ENCODE measurements around the gene EFCAB8. TPM values are rescaled to one million over a fixed set of nuclear protein-coding genes. Genes with fewer than 3 reads are reported as not detected.

EFCAB8 gene
- total RNA-seq, 2 donors from 2014 or later = 0.26 TPM; not detected in 1

DNA sequence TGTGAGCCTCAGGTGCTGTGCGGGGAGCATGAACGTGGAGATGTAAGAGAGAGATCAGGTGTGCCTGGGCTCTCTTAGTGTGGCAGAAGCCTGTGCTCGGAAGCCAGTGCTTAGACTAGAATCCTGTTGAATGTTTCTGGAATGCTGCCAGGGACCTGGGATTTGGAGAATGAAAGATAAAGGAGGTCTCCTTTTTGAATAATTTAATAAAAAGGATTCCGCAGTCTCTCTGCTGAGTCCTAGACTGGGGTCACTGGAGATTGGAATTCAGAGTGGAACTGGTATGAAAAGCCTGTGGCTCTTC, 18.8 kb upstream of the EFCAB8 start:
- no peak for TF ChIP-seq POLR2A (IDR thresholded peaks at IDR 0.05)
- TF ChIP-seq, protein P1, sequence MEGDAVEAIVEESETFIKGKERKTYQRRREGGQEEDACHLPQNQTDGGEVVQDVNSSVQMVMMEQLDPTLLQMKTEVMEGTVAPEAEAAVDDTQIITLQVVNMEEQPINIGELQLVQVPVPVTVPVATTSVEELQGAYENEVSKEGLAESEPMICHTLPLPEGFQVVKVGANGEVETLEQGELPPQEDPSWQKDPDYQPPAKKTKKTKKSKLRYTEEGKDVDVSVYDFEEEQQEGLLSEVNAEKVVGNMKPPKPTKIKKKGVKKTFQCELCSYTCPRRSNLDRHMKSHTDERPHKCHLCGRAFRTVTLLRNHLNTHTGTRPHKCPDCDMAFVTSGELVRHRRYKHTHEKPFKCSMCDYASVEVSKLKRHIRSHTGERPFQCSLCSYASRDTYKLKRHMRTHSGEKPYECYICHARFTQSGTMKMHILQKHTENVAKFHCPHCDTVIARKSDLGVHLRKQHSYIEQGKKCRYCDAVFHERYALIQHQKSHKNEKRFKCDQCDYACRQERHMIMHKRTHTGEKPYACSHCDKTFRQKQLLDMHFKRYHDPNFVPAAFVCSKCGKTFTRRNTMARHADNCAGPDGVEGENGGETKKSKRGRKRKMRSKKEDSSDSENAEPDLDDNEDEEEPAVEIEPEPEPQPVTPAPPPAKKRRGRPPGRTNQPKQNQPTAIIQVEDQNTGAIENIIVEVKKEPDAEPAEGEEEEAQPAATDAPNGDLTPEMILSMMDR (IDR thresholded peaks at IDR 0.05) = no peak
- H3K36me3 ChIP-seq (replicated peaks in 1 of 2; ENCODE audit: insufficient read depth in 1 of 2, low read depth in 2 of 2) = peaks cover 5 to 25% of the 10 kb centered on the region in 2 donors
- DNase-seq (peak in 1 of 4 donors; percentile 39), ATAC-seq (no peak)
- H3K27me3 ChIP-seq = no peaks in the 10 kb centered on the region
- intact Hi-C loops (cut with DNase I) = no loop called here
- H3K27ac ChIP-seq = no peak overlapping the region
- H3K4me1 ChIP-seq = peaks cover 17% of the 10 kb centered on the region
- no peaks in the 10 kb centered on the region for H3K9me3 ChIP-seq
- 73 to 79% methylated on average over 4 of the region's 4 CpGs for WGBS, 2 donors
- H3K4me3 ChIP-seq = no peak overlapping the region

DNA sequence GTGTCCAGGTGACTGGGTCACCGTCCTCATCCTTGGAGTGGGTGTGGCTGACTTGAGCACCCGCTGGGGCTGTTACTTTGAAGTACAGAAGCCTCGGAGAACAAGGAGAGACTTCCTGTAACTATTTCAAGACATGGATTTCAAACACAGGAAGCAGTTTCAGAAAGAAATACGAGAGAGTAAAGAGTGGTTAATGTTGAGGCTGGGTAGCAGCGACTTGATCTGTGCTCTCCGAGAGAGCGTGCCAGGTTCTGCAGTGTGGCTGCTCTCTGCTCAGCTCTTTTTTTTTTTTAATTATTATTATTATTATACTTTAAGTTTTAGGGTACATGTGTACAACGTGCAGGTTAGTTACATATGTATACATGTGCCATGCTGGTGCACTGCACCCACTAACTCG, 17.5 kb upstream of the EFCAB8 start:
- TF ChIP-seq POLR2A (IDR thresholded peaks at IDR 0.05) = no peak
- TF ChIP-seq, protein P1 (IDR thresholded peaks at IDR 0.05) = no peak
- no peak overlapping the region for H3K27ac ChIP-seq
- peaks cover 17% of the 10 kb centered on the region for H3K4me1 ChIP-seq
- no peak for DNase-seq
- intact Hi-C loops (cut with DNase I) = no loop called here
- 74 to 84% methylated on average over 9 of the region's 9 CpGs for WGBS, 2 donors
- peaks cover 5 to 24% of the 10 kb centered on the region in 2 donors for H3K36me3 ChIP-seq (replicated peaks in 1 of 2; ENCODE audit: insufficient read depth in 1 of 2, low read depth in 2 of 2)
- H3K9me3 ChIP-seq = no peaks in the 10 kb centered on the region
- ATAC-seq = no peak
- H3K4me3 ChIP-seq = no peak overlapping the region
- H3K27me3 ChIP-seq = no peaks in the 10 kb centered on the region

GRCh38 chr20:32841632-32842031, 17.1 kb upstream of the EFCAB8 start:
- no peaks in the 10 kb centered on the region for H3K9me3 ChIP-seq
- H3K27ac ChIP-seq = no peak overlapping the region
- H3K4me3 ChIP-seq = no peak overlapping the region
- 73 to 86% methylated on average over 1 to 2 of the region's 2 CpGs for whole genome bisulfite sequencing, 2 donors
- DNase-seq (no peak), ATAC-seq (no peak)
- intact Hi-C loops (cut with DNase I) = no loop called here
- TF ChIP-seq POLR2A (IDR thresholded peaks at IDR 0.05) = no peak
- TF ChIP-seq, protein P1 (IDR thresholded peaks at IDR 0.05) = no peak
- H3K36me3 ChIP-seq (replicated peaks in 1 of 2; ENCODE audit: insufficient read depth in 1 of 2, low read depth in 2 of 2) = peaks cover 5 to 24% of the 10 kb centered on the region in 2 donors
- H3K4me1 ChIP-seq = peaks cover 17% of the 10 kb centered on the region
- no peaks in the 10 kb centered on the region for H3K27me3 ChIP-seq

- intact Hi-C loops (cut with DNase I) = no loop called here
- TF ChIP-seq, protein P1 (IDR thresholded peaks at IDR 0.05) = no peak
- no peak for TF ChIP-seq POLR2A (IDR thresholded peaks at IDR 0.05)
- Histone ChIP-seq H3K9me3 (no peaks in the 10 kb centered on the region), H3K27me3 (no peaks in the 10 kb centered on the region), H3K4me3 (no peak overlapping the region), H3K27ac (peak overlapping the region in 2 of 4 donors; percentile 46 to 48), H3K4me1 (peaks cover 17% of the 10 kb centered on the region), H3K36me3 (replicated peaks in 1 of 2; ENCODE audit: insufficient read depth in 1 of 2, low read depth in 2 of 2) (peaks cover 0 to 25% of the 10 kb centered on the region in 2 donors)
- 48 to 49% methylated on average over 8 of the region's 8 CpGs for WGBS, 2 donors
- peak in 3 of 4 donors; percentile 20 to 45 (median 31) for DNase-seq
- ATAC-seq = peak; percentile 62
Measured at GRCh38 chr20:32842688-32843524, 15.8 kb upstream of the EFCAB8 start.

DNA sequence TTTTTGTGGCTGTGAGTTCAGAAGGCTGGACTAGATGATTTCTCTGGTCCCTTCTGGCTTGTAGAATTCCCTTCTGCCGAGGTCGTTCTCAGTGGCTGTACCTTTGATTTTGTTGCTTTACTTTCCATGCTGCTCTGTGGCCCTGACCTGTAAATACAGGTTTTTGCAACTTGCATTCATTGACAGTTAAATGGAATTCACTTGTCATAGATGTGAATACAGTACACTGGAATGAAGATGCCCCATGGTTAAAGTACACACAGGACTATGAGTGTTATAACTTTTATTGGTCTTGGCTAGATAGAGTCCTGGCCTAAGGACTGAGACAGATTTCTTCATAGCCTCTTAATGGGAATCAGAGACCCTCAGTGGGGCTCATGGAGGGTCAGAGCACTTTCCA, 12.9 kb upstream of the EFCAB8 start:
- WGBS, 2 donors = 94% methylated on average over 2 of the region's 2 CpGs
- Histone ChIP-seq H3K4me1 (peaks cover 17% of the 10 kb centered on the region), H3K36me3 (replicated peaks in 1 of 2; ENCODE audit: insufficient read depth in 1 of 2, low read depth in 2 of 2) (peaks cover 0 to 12% of the 10 kb centered on the region in 2 donors), H3K9me3 (no peaks in the 10 kb centered on the region), H3K27me3 (no peaks in the 10 kb centered on the region), H3K27ac (no peak overlapping the region), H3K4me3 (no peak overlapping the region)
- intact Hi-C loops (cut with DNase I) = no loop called here
- ATAC-seq (no peak), DNase-seq (no peak)
- no peak for TF ChIP-seq POLR2A (IDR thresholded peaks at IDR 0.05)
- TF ChIP-seq, protein P1 (IDR thresholded peaks at IDR 0.05) = no peak

All from body of pancreas (tissue), 4 donors.